Neutrophil (primary cell): ENCODE data around the gene PLCE1.

ENCODE experiments used
- H3K27ac ChIP-seq: fragments of 200-600 bp; sonication (generic); 2 replicates; pipeline ENCODE4 v1.5.1; 2016; ENCODE audit warnings: mild to moderate bottlenecking, moderate library complexity
- H3K27me3 ChIP-seq: fragments of 200-600 bp; sonication (generic); 2 replicates; pipeline ENCODE4 v1.6.0; 2016; ENCODE audit warnings: mild to moderate bottlenecking
- H3K36me3 ChIP-seq: fragments of 200-600 bp; sonication (generic); 2 replicates; pipeline ENCODE4 v1.5.1; 2017
- H3K4me1 ChIP-seq, 2 experiments: fragments of 200-600 bp in 1 of 2; sonication (generic) in 1 of 2; 1 replicate in 1 of 2; 2 replicates in 1 of 2; pipeline versions ENCODE4 v1.5.1 to v1.6.1; 2013 to 2016; ENCODE audit warnings: low read depth in 1 of 2, low read length in 1 of 2, mild to moderate bottlenecking in 1 of 2, moderate library complexity in 1 of 2; ENCODE audit not compliant: control insufficient read depth in 1 of 2, insufficient read depth in 1 of 2
- H3K4me3 ChIP-seq, 2 experiments: fragments of 200-600 bp in 1 of 2; sonication (generic) in 1 of 2; 1 replicate in 1 of 2; 2 replicates in 1 of 2; pipeline ENCODE4 v1.5.1; 2013 to 2016; ENCODE audit warnings: low read depth in 1 of 2, low read length in 1 of 2, mild to moderate bottlenecking in 1 of 2, moderate library complexity in 1 of 2
- H3K9me3 ChIP-seq: fragments of 200-600 bp; sonication (generic); 2 replicates; pipeline ENCODE4 v1.5.1; 2016
- CTCF ChIP-seq: fragments of 200-600 bp; sonication (generic); IDR thresholded peaks from 2 replicates; pipeline ENCODE4 v1.5.1; 2016; ENCODE audit warnings: antibody characterized with exemption

PLCE1 gene

GRCh38 chr10:94000638-94001415 is 7.1 kb downstream of the PLCE1 start:
- Histone ChIP-seq H3K9me3 (no peaks in the 10 kb centered on the region), H3K4me1 (no peaks in the 10 kb centered on the region), H3K4me3 (no peak overlapping the region), H3K27ac (no peak overlapping the region), H3K36me3 (no peaks in the 10 kb centered on the region), H3K27me3 (peaks cover 50% of the 10 kb centered on the region)
- no peak for TF ChIP-seq CTCF

GRCh38 chr10:94001416-94001810 is 7.7 kb downstream of the PLCE1 start:
- Histone ChIP-seq H3K4me1 (no peaks in the 10 kb centered on the region), H3K27me3 (peaks cover 47% of the 10 kb centered on the region), H3K9me3 (no peaks in the 10 kb centered on the region), H3K27ac (no peak overlapping the region), H3K4me3 (no peak overlapping the region), H3K36me3 (no peaks in the 10 kb centered on the region)
- no peak for TF ChIP-seq CTCF

GRCh38 chr10:94002156-94002555 is 8.4 kb downstream of the PLCE1 start:
- TF ChIP-seq CTCF = no peak
- H3K27me3 ChIP-seq = peaks cover 47% of the 10 kb centered on the region

GRCh38 chr10:94003488-94003887 is 9.8 kb downstream of the PLCE1 start:
- TF ChIP-seq CTCF = no peak
- Histone ChIP-seq H3K4me1 (no peaks in the 10 kb centered on the region), H3K27ac (no peak overlapping the region), H3K9me3 (no peaks in the 10 kb centered on the region), H3K4me3 (no peak overlapping the region), H3K36me3 (no peaks in the 10 kb centered on the region), H3K27me3 (peaks cover 37% of the 10 kb centered on the region)

More at GRCh38 chr10:94002156-94002555, 8.4 kb downstream of the PLCE1 start:
- H3K4me1 ChIP-seq = no peaks in the 10 kb centered on the region
- no peaks in the 10 kb centered on the region for H3K9me3 ChIP-seq
- no peak overlapping the region for H3K27ac ChIP-seq
- no peaks in the 10 kb centered on the region for H3K36me3 ChIP-seq
- no peak overlapping the region for H3K4me3 ChIP-seq

GRCh38 chr10:94005050-94005449 is 11.3 kb downstream of the PLCE1 start:
- H3K9me3 ChIP-seq = no peaks in the 10 kb centered on the region
- no peak overlapping the region for H3K27ac ChIP-seq
- H3K4me1 ChIP-seq = no peaks in the 10 kb centered on the region
- no peak overlapping the region for H3K4me3 ChIP-seq
- H3K36me3 ChIP-seq = no peaks in the 10 kb centered on the region
- peaks cover 27% of the 10 kb centered on the region for H3K27me3 ChIP-seq
- no peak for TF ChIP-seq CTCF
